ENCODE results near the gene TMEM191B.
"Not testable (repeated sequence)": the region's sequence is repeated elsewhere in the genome, so short reads cannot be mapped to it uniquely, and the experiment has no call there.

DNA sequence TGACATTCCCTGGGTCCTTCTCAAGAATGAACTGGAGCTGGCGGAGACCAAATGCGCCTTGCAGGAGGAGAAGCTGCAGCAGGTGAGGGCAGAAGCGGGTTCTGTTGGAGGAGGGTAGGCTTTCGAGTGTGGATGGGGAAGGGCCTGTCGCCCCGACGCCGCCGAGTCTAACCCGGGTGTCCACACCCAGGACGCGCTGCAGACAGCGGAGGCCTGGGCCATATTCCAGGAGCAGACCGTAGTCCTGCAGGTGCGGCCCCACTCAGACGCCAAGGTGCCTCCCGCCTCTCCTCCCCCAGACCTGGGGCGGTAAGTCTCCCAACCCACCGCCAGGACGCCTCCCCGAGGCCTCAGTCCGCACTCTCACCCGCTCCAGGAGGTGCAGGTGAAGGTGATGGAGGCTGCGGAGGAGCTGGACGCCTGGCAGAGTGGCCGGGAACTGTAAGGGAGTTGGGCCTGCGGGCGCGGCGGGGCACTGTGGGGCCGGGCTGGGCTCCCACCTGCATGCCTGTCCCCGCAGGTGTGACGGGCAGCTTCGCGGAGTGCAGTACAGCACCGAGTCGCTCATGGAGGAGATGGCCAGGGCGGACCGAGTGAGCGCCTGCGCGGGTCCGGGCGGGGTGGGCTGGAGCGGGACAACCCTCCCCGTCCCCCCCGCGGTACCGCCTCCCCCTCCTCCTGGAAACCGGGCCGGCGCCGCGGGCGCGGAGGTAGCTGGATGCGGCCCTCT, 2.0 kb downstream of the TMEM191B start:
- TF ChIP-seq, protein P1, sequence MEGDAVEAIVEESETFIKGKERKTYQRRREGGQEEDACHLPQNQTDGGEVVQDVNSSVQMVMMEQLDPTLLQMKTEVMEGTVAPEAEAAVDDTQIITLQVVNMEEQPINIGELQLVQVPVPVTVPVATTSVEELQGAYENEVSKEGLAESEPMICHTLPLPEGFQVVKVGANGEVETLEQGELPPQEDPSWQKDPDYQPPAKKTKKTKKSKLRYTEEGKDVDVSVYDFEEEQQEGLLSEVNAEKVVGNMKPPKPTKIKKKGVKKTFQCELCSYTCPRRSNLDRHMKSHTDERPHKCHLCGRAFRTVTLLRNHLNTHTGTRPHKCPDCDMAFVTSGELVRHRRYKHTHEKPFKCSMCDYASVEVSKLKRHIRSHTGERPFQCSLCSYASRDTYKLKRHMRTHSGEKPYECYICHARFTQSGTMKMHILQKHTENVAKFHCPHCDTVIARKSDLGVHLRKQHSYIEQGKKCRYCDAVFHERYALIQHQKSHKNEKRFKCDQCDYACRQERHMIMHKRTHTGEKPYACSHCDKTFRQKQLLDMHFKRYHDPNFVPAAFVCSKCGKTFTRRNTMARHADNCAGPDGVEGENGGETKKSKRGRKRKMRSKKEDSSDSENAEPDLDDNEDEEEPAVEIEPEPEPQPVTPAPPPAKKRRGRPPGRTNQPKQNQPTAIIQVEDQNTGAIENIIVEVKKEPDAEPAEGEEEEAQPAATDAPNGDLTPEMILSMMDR (IDR thresholded peaks at IDR 0.05 in 8 of 11, conservative IDR thresholded peaks at IDR 0.05 in 3 of 11) = not testable (repeated sequence)
- TF ChIP-seq POLR2A, POLR2AphosphoS5 (IDR thresholded peaks at IDR 0.05): not testable (repeated sequence)
